Activated T-helper 17 cell treated with anti-CD3 and anti-CD28 coated beads, Interleukin-2, amount 50 U/mL, for 72 hours (primary cell): ENCODE measurements around the gene TM9SF3. TPM values are rescaled to one million over a fixed set of nuclear protein-coding genes. Genes with fewer than 3 reads are reported as not detected.
"Not testable (repeated sequence)": the region's sequence is repeated elsewhere in the genome, so short reads cannot be mapped to it uniquely, and the experiment has no call there.

ENCODE experiments used
- ATAC-seq: fragments of 150-1000 bp; cut with Tn5 transposase; replicated peaks from 2 replicates; pipeline ENCODE4 v1.10.0; 2021; ENCODE audit warnings: mild to moderate bottlenecking, moderate library complexity
- H3K27ac Mint-ChIP-seq: one replicate; pipeline ENCODE4 v1.8.0; 2022; ENCODE audit warnings: mixed read lengths
- H3K27me3 Mint-ChIP-seq: one replicate; pipeline ENCODE4 v1.8.0; 2022; ENCODE audit warnings: mixed read lengths
- H3K36me3 Mint-ChIP-seq: one replicate; pipeline ENCODE4 v1.8.0; 2022; ENCODE audit warnings: low read depth, mild to moderate bottlenecking, mixed read lengths
- H3K4me1 Mint-ChIP-seq: one replicate; pipeline ENCODE4 v1.8.0; 2022; ENCODE audit warnings: mixed read lengths
- H3K4me3 Mint-ChIP-seq: one replicate; pipeline ENCODE4 v1.8.0; 2022; ENCODE audit warnings: mild to moderate bottlenecking, mixed read lengths
- H3K9me3 Mint-ChIP-seq: one replicate; pipeline ENCODE4 v1.8.0; 2022; ENCODE audit warnings: mixed read lengths
- total RNA-seq, 2 donors: library from RNA; stranded (reverse); gene quantifications; one replicate each; pipeline ENCODE4 v1.2.3, GENCODE V29; 2022

The TM9SF3 gene
- total RNA-seq, 2 donors from 2014 or later = 80.3 to 101 TPM

DNA sequence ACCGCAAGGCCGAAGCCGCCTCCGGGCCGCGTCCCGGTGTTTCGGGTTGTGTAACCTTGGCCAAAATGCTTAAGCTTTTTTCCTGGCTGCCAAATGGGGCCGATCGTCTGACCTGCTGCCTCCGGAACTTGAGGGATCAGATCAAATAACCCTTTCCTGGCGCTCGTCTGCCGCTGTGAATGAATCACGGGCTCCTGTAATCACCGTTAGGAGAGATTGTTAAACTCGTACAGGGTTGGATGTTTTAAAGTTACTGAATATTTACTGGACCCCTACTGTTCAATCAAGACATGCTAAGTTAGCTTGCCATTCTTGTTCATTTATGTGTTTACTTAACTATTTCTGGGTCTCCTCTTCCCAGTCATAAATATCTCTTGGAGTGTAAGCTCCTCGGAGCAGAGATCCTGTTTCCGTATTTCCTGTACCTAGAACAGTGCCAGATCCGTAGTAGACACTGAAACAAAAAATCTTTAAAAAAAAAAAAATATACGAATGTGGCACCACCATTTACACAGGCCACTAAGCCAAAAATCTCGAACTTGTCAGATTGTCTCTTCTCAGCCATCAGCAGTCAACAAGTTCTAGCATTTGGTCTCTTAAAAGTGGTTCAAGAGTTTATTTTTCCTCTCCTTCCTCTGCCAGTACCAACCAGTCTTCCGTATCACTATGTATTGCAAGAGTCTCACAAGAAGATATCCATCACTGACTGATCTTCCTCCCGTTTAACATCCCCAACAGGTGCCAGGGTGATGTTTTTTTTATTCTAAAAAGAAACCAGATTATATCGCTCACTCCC lies 650 bp upstream of the TM9SF3 start:
- H3K4me1 Mint-ChIP-seq = peaks cover 23% of the 10 kb centered on the region
- H3K9me3 Mint-ChIP-seq = no peaks in the 10 kb centered on the region
- H3K27me3 Mint-ChIP-seq = no peaks in the 10 kb centered on the region
- peak; percentile 18 for ATAC-seq
- H3K36me3 Mint-ChIP-seq = peaks cover 30% of the 10 kb centered on the region
- H3K27ac Mint-ChIP-seq = no peak overlapping the region
- H3K4me3 Mint-ChIP-seq = no peak overlapping the region

- ATAC-seq = no peak
- H3K27ac Mint-ChIP-seq = peak overlapping the region; percentile 98
- no peaks in the 10 kb centered on the region for H3K9me3 Mint-ChIP-seq
- H3K36me3 Mint-ChIP-seq = peaks cover 30% of the 10 kb centered on the region
- no peaks in the 10 kb centered on the region for H3K27me3 Mint-ChIP-seq
- peaks cover 23% of the 10 kb centered on the region for H3K4me1 Mint-ChIP-seq
- peak overlapping the region; percentile 99 for H3K4me3 Mint-ChIP-seq
Observed at GRCh38 chr10:96585736-96586418, 935 bp downstream of the TM9SF3 start.

- Mint-ChIP-seq H3K27ac (no peak overlapping the region), H3K9me3 (no peaks in the 10 kb centered on the region), H3K36me3 (peaks cover 40% of the 10 kb centered on the region), H3K4me3 (peak overlapping the region; percentile 99), H3K27me3 (no peaks in the 10 kb centered on the region), H3K4me1 (peaks cover 28% of the 10 kb centered on the region)
- ATAC-seq = no peak
Observed at GRCh38 chr10:96584474-96584873, 2.3 kb downstream of the TM9SF3 start.

- Mint-ChIP-seq H3K9me3 (no peaks in the 10 kb centered on the region), H3K27me3 (no peaks in the 10 kb centered on the region), H3K27ac (no peak overlapping the region), H3K4me3 (peak overlapping the region; percentile 99), H3K36me3 (peaks cover 40% of the 10 kb centered on the region), H3K4me1 (peaks cover 28% of the 10 kb centered on the region)
- ATAC-seq = no peak
Observed at GRCh38 chr10:96584035-96584434, 2.8 kb downstream of the TM9SF3 start.

GRCh38 chr10:96579133-96579532 lies 7.7 kb downstream of the TM9SF3 start:
- Mint-ChIP-seq H3K27ac (no peak overlapping the region), H3K4me3 (no peak overlapping the region), H3K27me3 (no peaks in the 10 kb centered on the region), H3K9me3 (no peaks in the 10 kb centered on the region), H3K36me3 (peaks cover 61% of the 10 kb centered on the region), H3K4me1 (peaks cover 35% of the 10 kb centered on the region)
- ATAC-seq = no peak

DNA sequence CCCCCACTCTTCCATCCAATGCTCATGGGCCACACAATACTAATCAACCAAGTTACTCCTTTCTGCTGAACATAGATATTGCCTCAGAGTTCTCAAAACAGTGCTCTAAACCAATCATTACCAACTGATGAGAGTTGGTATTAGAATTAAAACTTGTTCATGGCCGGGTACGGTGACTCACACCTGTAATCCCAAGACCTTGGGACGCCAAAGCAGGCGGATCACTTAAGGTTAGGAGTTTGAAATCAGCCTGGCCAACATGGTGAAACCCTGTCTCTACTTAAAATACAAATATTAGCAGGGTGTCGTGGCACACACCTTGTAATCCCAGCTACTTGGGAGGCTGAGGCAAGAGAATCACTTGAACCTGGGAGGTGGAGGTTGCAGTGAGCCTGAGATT lies 8.2 kb downstream of the TM9SF3 start:
- Mint-ChIP-seq H3K4me1 (peaks cover 36% of the 10 kb centered on the region), H3K4me3 (no peak overlapping the region), H3K27ac (no peak overlapping the region), H3K9me3 (no peaks in the 10 kb centered on the region), H3K36me3 (peaks cover 61% of the 10 kb centered on the region), H3K27me3 (no peaks in the 10 kb centered on the region)
- ATAC-seq = no peak

GRCh38 chr10:96578022-96578421 lies 8.8 kb downstream of the TM9SF3 start:
- Mint-ChIP-seq H3K4me3 (no peak overlapping the region), H3K4me1 (peaks cover 34% of the 10 kb centered on the region), H3K9me3 (no peaks in the 10 kb centered on the region), H3K27ac (no peak overlapping the region), H3K27me3 (no peaks in the 10 kb centered on the region), H3K36me3 (peaks cover 61% of the 10 kb centered on the region)
- no peak for ATAC-seq

DNA sequence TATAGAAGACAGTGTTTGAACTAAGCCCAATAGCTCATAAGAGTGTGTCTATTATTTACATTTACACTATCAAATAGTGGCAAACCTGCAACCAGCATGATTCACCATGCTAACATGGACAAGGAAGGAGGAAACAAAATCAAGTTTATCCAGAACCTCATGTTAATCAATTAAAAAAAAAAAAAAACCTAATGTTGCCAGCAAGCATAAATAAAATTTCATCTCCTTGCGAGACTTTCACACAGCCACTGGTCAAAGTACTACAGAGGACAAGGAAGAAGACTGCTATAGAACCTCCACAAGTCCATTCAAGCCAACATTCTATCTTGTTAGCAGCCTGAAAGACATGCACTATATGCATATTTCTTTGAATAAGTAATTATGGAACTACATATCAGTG lies 9.7 kb downstream of the TM9SF3 start:
- no peak for ATAC-seq
- Mint-ChIP-seq H3K4me1 (peaks cover 33% of the 10 kb centered on the region), H3K27me3 (no peaks in the 10 kb centered on the region), H3K36me3 (peaks cover 66% of the 10 kb centered on the region), H3K27ac (no peak overlapping the region), H3K4me3 (no peak overlapping the region), H3K9me3 (no peaks in the 10 kb centered on the region)

DNA sequence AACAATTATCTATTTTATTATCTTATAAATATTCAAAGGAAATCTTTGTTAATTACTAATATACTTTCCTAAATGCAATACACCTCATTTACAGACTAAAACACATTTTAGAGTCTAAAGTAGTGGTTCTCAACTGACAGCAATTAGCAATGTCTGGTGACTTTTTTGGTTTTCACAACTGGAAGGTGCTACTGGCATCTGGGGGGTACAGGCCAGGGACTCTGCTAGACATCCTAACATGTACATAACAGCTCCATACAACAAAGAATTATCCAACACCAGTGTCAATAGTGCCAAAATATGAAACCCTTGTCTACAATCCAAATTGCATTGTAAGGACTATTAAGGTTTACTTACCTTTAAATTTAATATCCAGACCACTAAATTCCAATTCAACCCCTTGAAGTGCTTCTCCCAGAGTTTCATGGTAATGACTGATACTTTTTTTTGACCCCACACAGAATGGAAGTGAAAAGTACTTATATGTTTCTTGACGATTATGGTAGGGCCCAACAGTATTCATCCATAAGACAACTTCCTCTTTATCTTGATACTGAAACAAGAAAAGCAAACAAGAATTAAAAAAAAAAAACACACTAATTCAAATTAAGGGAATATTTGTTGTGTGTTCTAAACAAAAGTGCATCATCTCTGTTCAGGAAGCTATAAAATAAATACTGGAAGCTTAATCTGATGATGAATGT lies 10.4 kb downstream of the TM9SF3 start:
- Mint-ChIP-seq H3K27ac (no peak overlapping the region), H3K4me3 (no peak overlapping the region), H3K9me3 (no peaks in the 10 kb centered on the region), H3K27me3 (no peaks in the 10 kb centered on the region), H3K36me3 (peaks cover 73% of the 10 kb centered on the region), H3K4me1 (peaks cover 33% of the 10 kb centered on the region)
- ATAC-seq = no peak

GRCh38 chr10:96574564-96574963 lies 12.2 kb downstream of the TM9SF3 start:
- peaks cover 79% of the 10 kb centered on the region for H3K36me3 Mint-ChIP-seq
- not testable (repeated sequence) for H3K27me3 Mint-ChIP-seq

DNA sequence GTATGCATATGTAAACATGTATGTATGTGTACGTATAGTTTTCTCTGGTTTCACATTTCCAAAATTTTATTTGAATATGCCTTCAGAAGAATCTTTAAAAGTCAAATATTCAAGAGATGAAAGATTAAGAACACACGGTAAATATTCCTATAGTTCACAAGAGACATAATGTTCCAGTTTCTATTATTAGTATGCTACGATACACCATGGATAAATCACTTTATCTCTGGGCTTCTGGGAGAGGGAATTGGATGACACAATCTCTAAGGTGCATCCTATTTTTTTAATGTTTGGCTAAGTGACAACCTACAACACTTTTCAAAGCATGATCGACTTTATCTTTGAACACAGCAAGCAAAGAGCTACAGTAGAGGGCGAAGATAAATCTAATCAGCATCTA lies 13.8 kb downstream of the TM9SF3 start:
- Mint-ChIP-seq H3K36me3 (peaks cover 88% of the 10 kb centered on the region), H3K4me3 (no peak overlapping the region)

More at GRCh38 chr10:96574564-96574963, 12.2 kb downstream of the TM9SF3 start:
- not testable (repeated sequence) for ATAC-seq, H3K4me3 Mint-ChIP-seq, H3K9me3 Mint-ChIP-seq, H3K27ac Mint-ChIP-seq
- H3K4me1 Mint-ChIP-seq = peaks cover 25% of the 10 kb centered on the region

GRCh38 chr10:96570983-96571964 lies 15.5 kb downstream of the TM9SF3 start:
- Mint-ChIP-seq H3K27ac (no peak overlapping the region), H3K4me1 (peaks cover 34% of the 10 kb centered on the region), H3K27me3 (no peaks in the 10 kb centered on the region), H3K9me3 (no peaks in the 10 kb centered on the region), H3K36me3 (peaks cover 95% of the 10 kb centered on the region), H3K4me3 (no peak overlapping the region)
- ATAC-seq = no peak

More for the DNA sequence above, 13.8 kb downstream of the TM9SF3 start:
- Mint-ChIP-seq H3K27me3 (no peaks in the 10 kb centered on the region), H3K9me3 (no peaks in the 10 kb centered on the region), H3K4me1 (peaks cover 27% of the 10 kb centered on the region), H3K27ac (no peak overlapping the region)
- no peak for ATAC-seq

DNA sequence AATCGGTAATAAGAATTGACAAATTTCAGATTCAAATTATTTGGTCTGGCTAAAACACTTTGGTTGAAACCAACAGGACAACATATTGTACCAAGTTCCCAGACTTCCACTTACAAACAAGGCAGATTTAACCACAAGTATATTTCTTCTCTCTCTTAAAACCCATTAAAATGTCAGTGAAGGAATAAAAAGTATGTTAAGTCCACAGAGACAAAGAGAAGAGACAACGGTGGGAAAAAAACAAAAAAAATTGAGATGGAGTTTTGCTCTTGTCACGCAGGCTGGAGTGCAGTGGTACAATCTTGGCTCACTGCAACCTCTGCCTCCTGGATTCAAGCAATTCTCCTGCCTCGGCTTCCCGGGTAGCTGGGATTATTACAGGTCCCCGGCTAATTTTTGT lies 16.3 kb downstream of the TM9SF3 start:
- no peaks in the 10 kb centered on the region for H3K27me3 Mint-ChIP-seq

DNA sequence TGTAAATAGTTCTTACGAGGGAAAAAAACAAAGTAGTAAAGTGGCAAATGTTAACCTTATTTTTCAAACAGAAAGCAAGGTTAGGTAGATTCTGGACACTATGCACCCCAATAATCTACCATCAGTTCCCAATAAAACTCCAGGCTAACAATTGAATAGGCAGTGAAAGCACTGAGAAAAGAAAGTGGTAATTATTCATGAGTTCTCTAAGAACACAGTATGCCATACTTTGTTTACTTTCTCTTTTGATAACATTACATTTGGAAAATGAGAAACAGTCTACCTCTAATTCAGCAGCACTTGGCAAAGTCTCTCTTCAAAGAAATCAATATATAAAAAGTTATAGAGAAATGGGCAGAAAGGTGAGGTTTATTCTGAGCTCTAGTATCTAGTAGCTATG lies 18.4 kb downstream of the TM9SF3 start:
- ATAC-seq = no peak
- H3K4me3 Mint-ChIP-seq = no peak overlapping the region
- H3K27ac Mint-ChIP-seq = peak overlapping the region; percentile 31
- H3K36me3 Mint-ChIP-seq = peaks cover 95% of the 10 kb centered on the region
- H3K9me3 Mint-ChIP-seq = no peaks in the 10 kb centered on the region
- H3K27me3 Mint-ChIP-seq = no peaks in the 10 kb centered on the region
- peaks cover 31% of the 10 kb centered on the region for H3K4me1 Mint-ChIP-seq

More for the DNA sequence above, 16.3 kb downstream of the TM9SF3 start:
- Mint-ChIP-seq H3K27ac (no peak overlapping the region), H3K36me3 (peaks cover 95% of the 10 kb centered on the region), H3K9me3 (no peaks in the 10 kb centered on the region), H3K4me1 (peaks cover 41% of the 10 kb centered on the region), H3K4me3 (no peak overlapping the region)
- ATAC-seq = no peak
